ENCODE measurements around the gene IMP4. TPM values are rescaled to one million over a fixed set of nuclear protein-coding genes. Genes with fewer than 3 reads are reported as not detected.

The IMP4 gene
- total RNA-seq, 1 experiment from 2014 or later: 120 TPM

DNA sequence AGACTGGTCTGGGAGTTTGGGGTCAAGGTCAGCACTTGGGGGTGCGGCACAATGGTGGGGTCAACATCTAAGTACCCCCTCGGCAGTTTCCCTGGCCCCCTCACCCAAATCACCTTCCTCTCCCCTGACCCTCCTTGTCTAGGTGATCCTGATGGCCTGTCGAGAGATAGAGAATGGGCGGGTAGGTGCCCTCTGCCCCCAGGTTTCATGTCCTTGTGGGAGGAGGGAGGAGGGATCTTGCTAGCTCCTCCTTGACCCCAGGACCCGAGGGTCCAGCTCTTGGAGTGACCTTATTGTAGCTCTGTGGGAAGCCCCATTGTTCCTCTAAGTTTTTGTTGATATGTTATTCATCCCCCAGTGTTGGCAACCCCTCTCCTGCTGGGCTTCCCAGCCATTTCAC lies 16.8 kb downstream of the IMP4 start:
- ChIA-PET CTCF (no interaction called here), POLR2A (no interaction called here)
- no peak for TF ChIP-seq CTCF (IDR thresholded peaks at IDR 0.05; ENCODE audit: insufficient read depth in 1 of 2, low read depth in 1 of 2, low read length in 1 of 2, severe bottlenecking in 1 of 2, unreplicated experiment in 1 of 2)
- Mint-ChIP-seq H3K4me1 (ENCODE audit: low read depth, unreplicated experiment) (peaks cover 9% of the 10 kb centered on the region), H3K36me3 (ENCODE audit: insufficient read depth, unreplicated experiment) (no peaks in the 10 kb centered on the region), H3K9me3 (ENCODE audit: unreplicated experiment) (no peaks in the 10 kb centered on the region), H3K27me3 (ENCODE audit: insufficient read depth, unreplicated experiment) (no peaks in the 10 kb centered on the region), H3K4me3 (ENCODE audit: unreplicated experiment) (no peak overlapping the region), H3K27ac (ENCODE audit: unreplicated experiment) (no peak overlapping the region)
- Histone ChIP-seq H3K27me3 (replicated peaks; ENCODE audit: control insufficient read depth, insufficient read depth, low read length) (no peaks in the 10 kb centered on the region), H3K9me3 (no peaks in the 10 kb centered on the region), H3K36me3 (ENCODE audit: control insufficient read depth, insufficient read depth, low read length) (no peaks in the 10 kb centered on the region), H3K4me3 (ENCODE audit: low read depth, low read length) (no peak overlapping the region), H3K4me1 (peaks cover 5% of the 10 kb centered on the region; the same call in 1 of the 2 replicates)
- intact Hi-C loops (cut with micrococcal nuclease; ENCODE audit: unreplicated experiment): loop anchor here (5.0 kb wide), 1 partner anchor 68 kb away; no protein-coding TSS in a partner anchor
- BruUV-seq (replicated peaks): no TSS peak
- no peak for DNase-seq

- BruUV-seq (replicated peaks): no TSS peak
- no peak for DNase-seq
- intact Hi-C loops (cut with micrococcal nuclease; ENCODE audit: unreplicated experiment): no loop called here
- Mint-ChIP-seq H3K27ac (ENCODE audit: unreplicated experiment) (no peak overlapping the region), H3K4me1 (ENCODE audit: low read depth, unreplicated experiment) (no peaks in the 10 kb centered on the region), H3K36me3 (ENCODE audit: insufficient read depth, unreplicated experiment) (no peaks in the 10 kb centered on the region), H3K27me3 (ENCODE audit: insufficient read depth, unreplicated experiment) (no peaks in the 10 kb centered on the region), H3K9me3 (ENCODE audit: unreplicated experiment) (no peaks in the 10 kb centered on the region), H3K4me3 (ENCODE audit: unreplicated experiment) (no peak overlapping the region)
- Histone ChIP-seq H3K4me3 (ENCODE audit: low read depth, low read length) (no peak overlapping the region), H3K4me1 (no peaks in the 10 kb centered on the region), H3K36me3 (ENCODE audit: control insufficient read depth, insufficient read depth, low read length) (no peaks in the 10 kb centered on the region), H3K27me3 (replicated peaks; ENCODE audit: control insufficient read depth, insufficient read depth, low read length) (no peaks in the 10 kb centered on the region), H3K9me3 (no peaks in the 10 kb centered on the region)
- CTCF ChIA-PET: no interaction called here
- TF ChIP-seq CTCF (IDR thresholded peaks at IDR 0.05; ENCODE audit: insufficient read depth in 1 of 2, low read depth in 1 of 2, low read length in 1 of 2, severe bottlenecking in 1 of 2, unreplicated experiment in 1 of 2): no peak
- POLR2A ChIA-PET: no interaction called here
Observed at GRCh38 chr2:130363479-130363878, 20.8 kb downstream of the IMP4 start.

DNA sequence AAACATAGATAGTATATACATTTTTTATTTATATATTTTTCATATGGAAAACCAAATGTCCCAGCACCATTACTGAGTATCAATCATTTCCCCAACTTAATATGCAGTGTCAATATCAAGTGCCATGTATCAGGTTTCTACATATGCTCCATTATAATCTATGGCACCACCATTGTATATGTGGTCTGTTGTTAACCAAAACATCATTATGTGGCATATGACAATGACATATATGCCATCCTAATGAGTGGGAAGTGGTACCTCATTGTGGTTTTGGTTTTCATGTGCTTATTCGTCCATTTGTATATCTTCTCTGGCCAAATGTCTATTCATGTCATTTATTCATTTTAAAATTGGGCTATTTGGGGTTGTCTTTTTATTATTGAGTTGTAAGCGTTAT lies 22.4 kb downstream of the IMP4 start:
- DNase-seq: no peak
- ChIA-PET POLR2A (no interaction called here), CTCF (no interaction called here)
- Mint-ChIP-seq H3K27ac (ENCODE audit: unreplicated experiment) (no peak overlapping the region), H3K4me3 (ENCODE audit: unreplicated experiment) (no peak overlapping the region), H3K27me3 (ENCODE audit: insufficient read depth, unreplicated experiment) (no peaks in the 10 kb centered on the region), H3K4me1 (ENCODE audit: low read depth, unreplicated experiment) (no peaks in the 10 kb centered on the region), H3K9me3 (ENCODE audit: unreplicated experiment) (no peaks in the 10 kb centered on the region), H3K36me3 (ENCODE audit: insufficient read depth, unreplicated experiment) (peaks cover 4% of the 10 kb centered on the region)
- intact Hi-C loops (cut with micrococcal nuclease; ENCODE audit: unreplicated experiment): no loop called here
- no peaks in the 10 kb centered on the region for H3K27me3 ChIP-seq (replicated peaks; ENCODE audit: control insufficient read depth, insufficient read depth, low read length)
- H3K36me3 ChIP-seq (ENCODE audit: control insufficient read depth, insufficient read depth, low read length): peaks cover under 1% of the 10 kb centered on the region; the same call in 1 of the 2 replicates
- no peak overlapping the region for H3K4me3 ChIP-seq (ENCODE audit: low read depth, low read length)
- TF ChIP-seq CTCF (IDR thresholded peaks at IDR 0.05; ENCODE audit: insufficient read depth in 1 of 2, low read depth in 1 of 2, low read length in 1 of 2, severe bottlenecking in 1 of 2, unreplicated experiment in 1 of 2): no peak
- H3K4me1 ChIP-seq: no peaks in the 10 kb centered on the region
- no TSS peak for BruUV-seq (replicated peaks)
- no peaks in the 10 kb centered on the region for H3K9me3 ChIP-seq
